ENCODE data around the gene CMC4. TPM values are rescaled to one million over a fixed set of nuclear protein-coding genes. Genes with fewer than 3 reads are reported as not detected.

The CMC4 gene
- total and polyA plus RNA-seq, 9 of the 15 experiments (the other 6 are each of a cell fraction or from before 2014, with no cell fraction given), result 3.5 to 16.9 (median 8.2) TPM

- FAIRE-seq (no peak), DNase-seq (ENCODE audit: extremely low read depth in 1 of 4, low spot score in 3 of 4) (no peak), ATAC-seq (no peak)
- in situ Hi-C loops (cut with MboI), result no loop called here
- H3K79me2 ChIP-seq (ENCODE audit: control insufficient read depth, insufficient read depth, low read length), result peaks cover 85% of the 10 kb centered on the region
- H3K4me3 ChIP-seq, result peak overlapping the region; percentile 13; the same call in 1 of the 2 replicates
- peak overlapping the region in 1 of 2 experiments; percentile 53; a peak in 2 of 4 replicates for H3K9ac ChIP-seq (ENCODE audit: insufficient read depth in 1 of 2, low read depth in 2 of 2, low read length in 2 of 2)
- peak overlapping the region; percentile 38 for H2AFZ ChIP-seq (ENCODE audit: low read depth, low read length)
- no peaks in the 10 kb centered on the region for H3K9me1 ChIP-seq (ENCODE audit: control insufficient read depth, insufficient read depth, low read length)
- no TSS peak for BruUV-seq (replicated peaks)
- intact Hi-C loops (cut with micrococcal nuclease), result no loop called here
- CTCF ChIA-PET (ENCODE audit: low intra/inter-chr PET ratio), result no interaction called here
- POLR2A ChIA-PET, result no interaction called here
- H4K20me1 ChIP-seq (replicated peaks; ENCODE audit: control insufficient read depth, insufficient read depth, low read length), result no peaks in the 10 kb centered on the region
- no peaks in the 10 kb centered on the region for H3K27me3 ChIP-seq (ENCODE audit: control insufficient read depth in 2 of 2, insufficient read depth in 2 of 2, low read length in 2 of 2)
- no peaks in the 10 kb centered on the region; a peak in 3 of 5 replicates for H3K4me1 ChIP-seq (replicated peaks in 1 of 2; ENCODE audit: control insufficient read depth in 2 of 2, insufficient read depth in 2 of 2, low read length in 2 of 2)
- H3K36me3 ChIP-seq (ENCODE audit: control insufficient read depth, insufficient read depth, low read length), result peaks cover 33% of the 10 kb centered on the region
- H3K27ac ChIP-seq (ENCODE audit: extremely low read depth, low read depth, low read length), result peak overlapping the region; percentile 74
- WGBS (ENCODE audit: insufficient coverage, low coverage, missing lambda C conversion rate), result 38% methylated on average over 3 of the region's 5 CpGs
- H3K4me2 ChIP-seq (ENCODE audit: insufficient read depth, low read length), result peak overlapping the region; percentile 63
- H3K9me3 ChIP-seq (replicated peaks; ENCODE audit: control insufficient read depth, insufficient read depth, low read depth, low read length), result peaks cover 4% of the 10 kb centered on the region
- TF ChIP-seq ZNF212 (CRISPR knock-in tag; IDR thresholded peaks at IDR 0.05) (no peak), SMAD1 (IDR thresholded peaks at IDR 0.05; ENCODE audit: low read depth, low read length, partially characterized antibody) (no peak), U2AF1 (optimal IDR thresholded peaks at IDR 0.05; ENCODE audit: low read depth, low read length) (no peak), NUFIP1 (IDR thresholded peaks at IDR 0.05; ENCODE audit: partially characterized antibody) (no peak), POLR2G (IDR thresholded peaks at IDR 0.05; ENCODE audit: low read depth, low read length) (no peak), ZNF431 (CRISPR knock-in tag; IDR thresholded peaks at IDR 0.05) (no peak), ZFP1 (CRISPR knock-in tag; IDR thresholded peaks at IDR 0.05) (peak; percentile 59; the same call in 1 of the 2 replicates), PKNOX1 (IDR thresholded peaks at IDR 0.05) (0 out of 2 replicates have a peak, but pooled peaks have one; percentile 17), GTF2F1 (IDR thresholded peaks at IDR 0.05; ENCODE audit: low read depth, low read length) (no peak), ZNF707 (CRISPR knock-in tag; conservative IDR thresholded peaks at IDR 0.05) (no peak), DPF2 (IDR thresholded peaks at IDR 0.05) (no peak), ZNF644 (tag; IDR thresholded peaks at IDR 0.05; ENCODE audit: low read depth) (no peak), SIRT6 (IDR thresholded peaks at IDR 0.05; ENCODE audit: low read depth, low read length) (no peak), STAT5B (CRISPR knock-in tag; IDR thresholded peaks at IDR 0.05) (no peak), CBFA2T2 (conservative IDR thresholded peaks at IDR 0.05) (no peak), RFX1 (IDR thresholded peaks at IDR 0.05) (peak; percentile 71), SMARCA4 (IDR thresholded peaks at IDR 0.05) (no peak)
- TF ChIP-seq, protein P1, sequence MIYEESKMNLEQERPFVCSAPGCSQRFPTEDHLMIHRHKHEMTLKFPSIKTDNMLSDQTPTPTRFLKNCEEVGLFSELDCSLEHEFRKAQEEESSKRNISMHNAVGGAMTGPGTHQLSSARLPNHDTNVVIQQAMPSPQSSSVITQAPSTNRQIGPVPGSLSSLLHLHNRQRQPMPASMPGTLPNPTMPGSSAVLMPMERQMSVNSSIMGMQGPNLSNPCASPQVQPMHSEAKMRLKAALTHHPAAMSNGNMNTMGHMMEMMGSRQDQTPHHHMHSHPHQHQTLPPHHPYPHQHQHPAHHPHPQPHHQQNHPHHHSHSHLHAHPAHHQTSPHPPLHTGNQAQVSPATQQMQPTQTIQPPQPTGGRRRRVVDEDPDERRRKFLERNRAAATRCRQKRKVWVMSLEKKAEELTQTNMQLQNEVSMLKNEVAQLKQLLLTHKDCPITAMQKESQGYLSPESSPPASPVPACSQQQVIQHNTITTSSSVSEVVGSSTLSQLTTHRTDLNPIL (CRISPR knock-in tag; IDR thresholded peaks at IDR 0.05), result no peak
- TF ChIP-seq, protein P2, sequence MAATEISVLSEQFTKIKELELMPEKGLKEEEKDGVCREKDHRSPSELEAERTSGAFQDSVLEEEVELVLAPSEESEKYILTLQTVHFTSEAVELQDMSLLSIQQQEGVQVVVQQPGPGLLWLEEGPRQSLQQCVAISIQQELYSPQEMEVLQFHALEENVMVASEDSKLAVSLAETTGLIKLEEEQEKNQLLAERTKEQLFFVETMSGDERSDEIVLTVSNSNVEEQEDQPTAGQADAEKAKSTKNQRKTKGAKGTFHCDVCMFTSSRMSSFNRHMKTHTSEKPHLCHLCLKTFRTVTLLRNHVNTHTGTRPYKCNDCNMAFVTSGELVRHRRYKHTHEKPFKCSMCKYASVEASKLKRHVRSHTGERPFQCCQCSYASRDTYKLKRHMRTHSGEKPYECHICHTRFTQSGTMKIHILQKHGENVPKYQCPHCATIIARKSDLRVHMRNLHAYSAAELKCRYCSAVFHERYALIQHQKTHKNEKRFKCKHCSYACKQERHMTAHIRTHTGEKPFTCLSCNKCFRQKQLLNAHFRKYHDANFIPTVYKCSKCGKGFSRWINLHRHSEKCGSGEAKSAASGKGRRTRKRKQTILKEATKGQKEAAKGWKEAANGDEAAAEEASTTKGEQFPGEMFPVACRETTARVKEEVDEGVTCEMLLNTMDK (IDR thresholded peaks at IDR 0.05; ENCODE audit: borderline replicate concordance, insufficient read depth, low read depth, low read length, poor library complexity, severe bottlenecking), result no peak
- TF ChIP-seq, protein P3, sequence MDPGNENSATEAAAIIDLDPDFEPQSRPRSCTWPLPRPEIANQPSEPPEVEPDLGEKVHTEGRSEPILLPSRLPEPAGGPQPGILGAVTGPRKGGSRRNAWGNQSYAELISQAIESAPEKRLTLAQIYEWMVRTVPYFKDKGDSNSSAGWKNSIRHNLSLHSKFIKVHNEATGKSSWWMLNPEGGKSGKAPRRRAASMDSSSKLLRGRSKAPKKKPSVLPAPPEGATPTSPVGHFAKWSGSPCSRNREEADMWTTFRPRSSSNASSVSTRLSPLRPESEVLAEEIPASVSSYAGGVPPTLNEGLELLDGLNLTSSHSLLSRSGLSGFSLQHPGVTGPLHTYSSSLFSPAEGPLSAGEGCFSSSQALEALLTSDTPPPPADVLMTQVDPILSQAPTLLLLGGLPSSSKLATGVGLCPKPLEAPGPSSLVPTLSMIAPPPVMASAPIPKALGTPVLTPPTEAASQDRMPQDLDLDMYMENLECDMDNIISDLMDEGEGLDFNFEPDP (CRISPR knock-in tag; IDR thresholded peaks at IDR 0.05), result no peak
Observed at GRCh38 chrX:155031657-155032056, 39.3 kb downstream of the CMC4 start.
